Endothelial cell (in vitro differentiated cells): Measurements from ENCODE around the gene COMMD1. TPM values are rescaled to one million over a fixed set of nuclear protein-coding genes. Genes with fewer than 3 reads are reported as not detected.
"Not testable (repeated sequence)": the region's sequence is repeated elsewhere in the genome, so short reads cannot be mapped to it uniquely, and the experiment has no call there.

Experiments used
- DNase-seq: peaks from one replicate; pipeline ENCODE4 v3.0.0; 2021; ENCODE audit warnings: low spot score
- H3K27ac Mint-ChIP-seq: one replicate; pipeline ENCODE4 v1.8.0; 2021; ENCODE audit warnings: mixed read lengths, inconsistent platforms; ENCODE audit not compliant: unreplicated experiment
- H3K27me3 Mint-ChIP-seq: one replicate; pipeline ENCODE4 v1.8.0; 2021; ENCODE audit warnings: mild to moderate bottlenecking, moderate library complexity, mixed read lengths, inconsistent platforms; ENCODE audit not compliant: unreplicated experiment
- H3K36me3 Mint-ChIP-seq: one replicate; pipeline ENCODE4 v1.8.0; 2021; ENCODE audit warnings: mild to moderate bottlenecking, low read depth, mixed read lengths, inconsistent platforms; ENCODE audit not compliant: unreplicated experiment
- H3K4me1 Mint-ChIP-seq: one replicate; pipeline ENCODE4 v1.8.0; 2021; ENCODE audit warnings: mild to moderate bottlenecking, mixed read lengths, inconsistent platforms; ENCODE audit not compliant: unreplicated experiment
- H3K4me3 Mint-ChIP-seq: one replicate; pipeline ENCODE4 v1.8.0; 2021; ENCODE audit warnings: mild to moderate bottlenecking, mixed read lengths, inconsistent platforms; ENCODE audit not compliant: unreplicated experiment
- H3K9me3 Mint-ChIP-seq: one replicate; pipeline ENCODE4 v1.8.0; 2021; ENCODE audit warnings: mixed read lengths, inconsistent platforms; ENCODE audit not compliant: unreplicated experiment
- CTCF ChIP-seq: fragments of 200-600 bp; sonication (generic); IDR thresholded peaks from one replicate; pipeline ENCODE4 v1.5.0; 2021; ENCODE audit warnings: antibody characterized with exemption; ENCODE audit not compliant: unreplicated experiment
- total RNA-seq: library from RNA; stranded (reverse); fragmentation: NEBNext Ultra II Directional; extraction: Animal tissue kit (Norgen Biotek cat#: 25700); gene quantifications from one replicate; pipeline ENCODE4 v1.2.1, GENCODE V29; 2021; ENCODE audit not compliant: unreplicated experiment

The COMMD1 gene
- total RNA-seq, 1 donor from 2014 or later: 39.4 TPM

GRCh38 chr2:62156861-62157496, 251.5 kb downstream of the COMMD1 start:
- Mint-ChIP-seq H3K4me1 (peaks cover 9% of the 10 kb centered on the region), H3K36me3 (no peaks in the 10 kb centered on the region), H3K27me3 (no peaks in the 10 kb centered on the region), H3K27ac (no peak overlapping the region), H3K9me3 (no peaks in the 10 kb centered on the region), H3K4me3 (no peak overlapping the region)
- no peak for TF ChIP-seq CTCF
- no peak for DNase-seq

GRCh38 chr2:62158444-62159121, 253.1 kb downstream of the COMMD1 start:
- no peak for DNase-seq
- Mint-ChIP-seq H3K9me3 (no peaks in the 10 kb centered on the region), H3K27ac (no peak overlapping the region), H3K4me1 (peaks cover 9% of the 10 kb centered on the region), H3K27me3 (no peaks in the 10 kb centered on the region), H3K36me3 (no peaks in the 10 kb centered on the region), H3K4me3 (no peak overlapping the region)
- no peak for TF ChIP-seq CTCF

- not testable (repeated sequence) for H3K4me3 Mint-ChIP-seq, DNase-seq, H3K36me3 Mint-ChIP-seq, H3K27ac Mint-ChIP-seq, H3K9me3 Mint-ChIP-seq, H3K27me3 Mint-ChIP-seq
- peaks cover 19% of the 10 kb centered on the region for H3K4me1 Mint-ChIP-seq
Observed at GRCh38 chr2:62160691-62161090, 255.2 kb downstream of the COMMD1 start.

GRCh38 chr2:62163106-62163831, 257.8 kb downstream of the COMMD1 start:
- H3K4me3 Mint-ChIP-seq: no peak overlapping the region
- H3K4me1 Mint-ChIP-seq: peaks cover 9% of the 10 kb centered on the region
- no peak for TF ChIP-seq CTCF
- no peak for DNase-seq
- H3K27ac Mint-ChIP-seq: no peak overlapping the region
- H3K9me3 Mint-ChIP-seq: no peaks in the 10 kb centered on the region
- H3K36me3 Mint-ChIP-seq: no peaks in the 10 kb centered on the region
- no peaks in the 10 kb centered on the region for H3K27me3 Mint-ChIP-seq

- no peak overlapping the region for H3K27ac Mint-ChIP-seq
Observed at GRCh38 chr2:62163834-62164233, 258.4 kb downstream of the COMMD1 start.

More at GRCh38 chr2:62163834-62164233, 258.4 kb downstream of the COMMD1 start:
- Mint-ChIP-seq H3K36me3 (no peaks in the 10 kb centered on the region), H3K4me1 (peaks cover 9% of the 10 kb centered on the region), H3K4me3 (no peak overlapping the region), H3K27me3 (no peaks in the 10 kb centered on the region), H3K9me3 (no peaks in the 10 kb centered on the region)
- TF ChIP-seq CTCF: no peak
- no peak for DNase-seq
